Esophagus (tissue), 2 donors: ENCODE data around the gene TTC39B. TPM values are rescaled to one million over a fixed set of nuclear protein-coding genes. Genes with fewer than 3 reads are reported as not detected.

Source experiments
- H3K27ac ChIP-seq, 2 donors: one replicate each; pipeline ENCODE4 v1.5.1; 2013; ENCODE audit warnings: low read depth in 2 of 2, mild to moderate bottlenecking in 2 of 2, inconsistent platforms in 1 of 2, low read length in 1 of 2, moderate library complexity in 1 of 2
- H3K27me3 ChIP-seq, 2 donors: one replicate each; pipeline ENCODE4 v1.6.1; 2013; ENCODE audit warnings: low read length in 2 of 2, control low read depth in 1 of 2, mild to moderate bottlenecking in 1 of 2; ENCODE audit not compliant: insufficient read depth in 2 of 2, control insufficient read depth in 1 of 2
- H3K36me3 ChIP-seq, 2 donors: one replicate each; pipeline ENCODE4 v1.6.1; 2013; ENCODE audit warnings: low read length in 1 of 2; ENCODE audit not compliant: control insufficient read depth in 2 of 2, insufficient read depth in 2 of 2
- H3K4me1 ChIP-seq, 2 donors: one replicate each; pipeline ENCODE4 v1.6.1; 2013; ENCODE audit warnings: low read length in 1 of 2; ENCODE audit not compliant: control insufficient read depth in 2 of 2, insufficient read depth in 2 of 2
- H3K4me3 ChIP-seq, 2 donors: one replicate each; pipeline ENCODE4 v1.5.1; 2013; ENCODE audit warnings: low read length in 2 of 2, mild to moderate bottlenecking in 2 of 2, low read depth in 1 of 2, moderate library complexity in 1 of 2
- H3K9me3 ChIP-seq, 2 donors: one replicate each; pipeline ENCODE4 v1.6.1; 2013; ENCODE audit warnings: mild to moderate bottlenecking in 2 of 2, low read depth in 1 of 2, low read length in 1 of 2, moderate library complexity in 1 of 2; ENCODE audit not compliant: control insufficient read depth in 2 of 2, insufficient read depth in 1 of 2
- WGBS, 2 donors: extraction: QIAGEN DNeasy Blood & Tissue Kit; methylation state at CpG; one replicate each; pipeline ENCODE4 v1.1.7; 2013; 5-methylcytosine and 5-hydroxymethylcytosine counted together
- polyA plus RNA-seq, 2 donors: library from polyadenylated mRNA; stranded (reverse); fragments of 200-250 nt; gene quantifications; one replicate each; pipeline ENCODE4 v1.2.3, GENCODE V29; 2013
- donor health status: healthy with polysubstance abuse.
- donor health status: Bipolar disorder and iron deficiency.

TTC39B gene
- polyA plus RNA-seq, 2 donors = 9.9 to 10.7 TPM

DNA sequence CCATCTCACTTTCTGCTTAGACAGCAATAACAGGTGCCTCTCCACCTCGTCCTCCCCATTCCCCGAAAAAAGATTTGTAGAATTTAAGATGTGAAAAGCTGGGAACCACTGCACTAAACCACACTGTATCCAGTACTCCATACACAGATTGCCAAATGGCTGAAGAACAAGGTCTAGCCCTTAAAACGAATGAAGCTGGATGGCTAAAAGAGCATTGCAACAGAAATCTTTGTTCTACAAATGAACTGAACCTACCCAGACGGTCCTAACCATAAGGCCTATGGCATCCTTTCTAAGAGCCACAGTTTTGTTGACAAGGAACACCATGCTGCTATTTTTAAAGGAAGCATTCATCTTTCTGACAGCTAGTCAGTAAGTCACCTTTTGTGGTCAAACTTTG is 152.3 kb downstream of the TTC39B start:
- Histone ChIP-seq H3K4me3 (no peak overlapping the region), H3K4me1 (peaks cover 0 to 2% of the 10 kb centered on the region in 2 donors), H3K27me3 (no peaks in the 10 kb centered on the region), H3K9me3 (no peaks in the 10 kb centered on the region), H3K36me3 (no peaks in the 10 kb centered on the region), H3K27ac (no peak overlapping the region)
- WGBS, 2 donors = 64 to 77% methylated on average over 4 of the region's 4 CpGs

DNA sequence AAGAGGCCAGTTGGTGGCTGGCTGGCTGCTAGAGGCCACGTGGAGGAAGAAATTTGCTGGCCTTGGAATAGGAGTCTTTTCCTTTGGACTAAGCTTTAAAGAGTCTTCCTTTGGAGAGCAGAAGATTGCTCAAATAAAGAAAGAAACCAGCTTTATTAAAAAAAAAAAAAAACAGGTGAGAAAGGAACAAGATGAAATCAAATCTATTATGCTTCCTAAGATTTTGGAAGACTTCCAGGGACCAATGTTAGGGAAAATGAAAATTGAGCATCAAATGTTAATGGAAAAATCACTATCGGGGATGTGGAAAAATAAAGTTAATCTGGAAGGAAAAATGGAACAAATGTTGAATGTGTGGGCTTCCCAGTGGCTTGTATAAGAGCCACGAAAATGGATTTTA is 153.1 kb downstream of the TTC39B start:
- Histone ChIP-seq H3K4me1 (peaks cover 0 to 2% of the 10 kb centered on the region in 2 donors), H3K36me3 (no peaks in the 10 kb centered on the region), H3K9me3 (no peaks in the 10 kb centered on the region), H3K27me3 (no peaks in the 10 kb centered on the region), H3K27ac (no peak overlapping the region), H3K4me3 (no peak overlapping the region)
- 75 to 82% methylated on average over 3 of the region's 3 CpGs for WGBS, 2 donors

DNA sequence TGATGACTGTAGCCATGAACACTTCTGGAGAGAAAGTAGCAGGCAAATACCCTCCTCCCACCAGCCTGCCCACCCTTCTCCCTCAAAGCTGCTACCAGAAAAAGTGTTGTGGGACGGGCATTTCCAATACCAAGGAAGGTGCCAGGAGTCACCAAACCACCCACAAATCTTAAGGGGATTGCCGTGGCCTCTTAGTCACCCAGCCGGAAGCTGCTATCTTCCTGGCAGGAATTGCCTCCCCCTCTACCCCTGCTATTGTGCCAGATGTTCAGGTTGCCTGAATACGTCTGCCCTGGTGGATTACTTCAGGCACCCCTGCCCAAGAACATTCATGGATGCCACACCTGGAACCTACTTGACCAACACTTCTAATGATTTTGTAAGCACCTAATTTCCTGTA is 156.1 kb downstream of the TTC39B start:
- no peak overlapping the region for H3K27ac ChIP-seq
- no peaks in the 10 kb centered on the region for H3K27me3 ChIP-seq
- H3K4me3 ChIP-seq = no peak overlapping the region
- H3K36me3 ChIP-seq = no peaks in the 10 kb centered on the region
- H3K9me3 ChIP-seq = no peaks in the 10 kb centered on the region
- H3K4me1 ChIP-seq = peaks cover 0 to 2% of the 10 kb centered on the region in 2 donors
- 71 to 84% methylated on average over 4 of the region's 4 CpGs for WGBS, 2 donors

DNA sequence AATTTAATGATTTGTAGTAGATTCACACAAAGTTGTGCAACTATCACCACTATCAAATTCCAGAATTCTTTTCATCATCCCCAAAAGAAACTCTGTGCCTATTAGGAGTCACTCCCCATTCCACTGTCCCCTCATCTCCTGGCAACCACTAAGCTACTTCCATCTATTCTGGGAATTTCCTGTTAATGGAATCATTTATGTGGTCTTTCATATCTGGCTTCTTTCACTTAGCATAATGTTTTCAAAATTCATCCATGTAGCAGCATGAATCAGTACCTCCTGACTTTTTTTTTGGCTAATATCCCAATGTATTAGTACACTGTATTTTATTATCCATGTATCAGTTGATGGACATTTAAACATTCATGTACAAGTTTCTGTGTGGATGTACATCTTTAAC is 157.6 kb downstream of the TTC39B start:
- no peaks in the 10 kb centered on the region for H3K36me3 ChIP-seq
- no peak overlapping the region for H3K4me3 ChIP-seq
- peaks cover 0 to 2% of the 10 kb centered on the region in 2 donors for H3K4me1 ChIP-seq
- H3K9me3 ChIP-seq = no peaks in the 10 kb centered on the region
- no peak overlapping the region for H3K27ac ChIP-seq
- H3K27me3 ChIP-seq = no peaks in the 10 kb centered on the region

DNA sequence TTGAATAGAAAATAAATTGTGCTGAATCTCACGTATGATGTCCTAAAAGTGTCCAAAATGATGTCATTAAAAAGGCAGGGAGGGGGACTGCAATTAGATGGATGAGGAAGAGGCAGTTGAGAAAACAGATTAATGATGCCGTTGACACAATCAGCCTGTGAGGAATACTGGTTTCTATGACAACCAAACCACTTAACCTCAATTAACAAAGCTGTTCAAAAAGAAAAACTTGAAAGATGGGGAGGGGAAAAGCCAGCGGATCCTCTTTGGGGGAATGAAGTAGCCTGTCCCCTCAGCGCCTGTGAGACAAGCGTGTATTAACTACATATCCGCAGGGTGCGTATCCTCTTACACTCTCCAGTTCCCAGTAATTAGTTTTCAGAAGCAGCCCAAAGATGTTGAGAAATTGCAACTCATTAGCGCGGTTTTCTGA is 160.7 kb downstream of the TTC39B start:
- Histone ChIP-seq H3K4me1 (peaks cover 0 to 2% of the 10 kb centered on the region in 2 donors), H3K27me3 (no peaks in the 10 kb centered on the region), H3K36me3 (no peaks in the 10 kb centered on the region), H3K4me3 (no peak overlapping the region), H3K9me3 (no peaks in the 10 kb centered on the region), H3K27ac (no peak overlapping the region)
- 82 to 85% methylated on average over 9 of the region's 9 CpGs for WGBS, 2 donors

DNA sequence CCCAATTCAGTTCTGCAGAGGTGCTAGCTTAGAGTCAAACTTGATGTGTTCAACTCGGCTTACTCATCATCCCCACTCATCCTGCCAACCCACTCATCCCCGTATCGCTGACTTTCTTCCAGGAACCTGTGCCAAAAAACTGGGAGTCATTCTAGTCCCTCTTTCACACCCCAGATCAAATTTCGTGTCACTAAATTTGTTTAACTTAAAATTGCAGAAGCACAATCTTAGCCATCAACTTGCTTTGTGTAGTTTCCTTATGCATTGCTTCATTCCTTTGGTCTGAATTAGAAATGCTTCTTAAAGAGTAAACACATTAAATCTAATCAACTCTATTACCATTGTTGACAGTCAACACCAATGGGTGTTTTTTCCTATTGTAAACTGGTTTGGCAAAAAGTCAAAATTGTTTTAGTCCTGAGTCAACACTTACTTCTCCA is 162.4 kb downstream of the TTC39B start:
- no peaks in the 10 kb centered on the region for H3K9me3 ChIP-seq
- no peak overlapping the region for H3K27ac ChIP-seq
- H3K36me3 ChIP-seq = no peaks in the 10 kb centered on the region
- WGBS, 2 donors = 15 to 38% methylated on average over 4 of the region's 4 CpGs
- H3K4me1 ChIP-seq = no peaks in the 10 kb centered on the region
- no peaks in the 10 kb centered on the region for H3K27me3 ChIP-seq
- no peak overlapping the region for H3K4me3 ChIP-seq

DNA sequence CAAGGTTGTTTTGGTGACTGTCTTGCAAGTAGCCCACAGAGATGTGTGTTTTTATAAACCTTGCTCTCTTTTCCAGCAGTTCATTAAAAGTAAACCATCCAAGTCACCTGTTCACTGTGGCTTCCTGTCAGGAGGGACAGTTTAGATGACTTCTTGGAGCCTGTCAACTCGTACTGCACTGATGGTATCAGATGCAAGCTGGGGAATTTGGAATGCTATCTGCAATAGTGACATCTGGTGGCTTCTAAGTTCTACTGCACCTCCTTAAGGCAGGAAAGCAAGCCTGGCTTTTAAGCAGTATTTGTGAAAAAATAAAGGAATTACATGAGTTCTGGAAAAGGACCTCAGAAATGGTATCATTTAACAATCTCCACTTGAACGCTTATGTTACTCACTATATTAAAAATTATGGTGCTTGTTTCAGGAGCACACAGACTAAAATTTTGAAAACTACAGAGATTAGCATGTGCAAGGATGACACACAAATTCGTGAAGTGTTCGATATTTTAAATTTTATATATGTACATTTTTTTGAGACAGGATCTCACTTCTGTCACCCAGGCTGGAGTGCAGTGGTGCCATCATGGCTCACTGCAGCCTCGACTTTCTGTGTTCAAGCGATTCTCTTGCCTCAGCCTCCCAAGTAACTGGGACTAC is 164.0 kb downstream of the TTC39B start:
- no peaks in the 10 kb centered on the region for H3K27me3 ChIP-seq
- 56 to 68% methylated on average over 6 of the region's 6 CpGs for WGBS, 2 donors
- H3K36me3 ChIP-seq = no peaks in the 10 kb centered on the region
- H3K4me1 ChIP-seq = no peaks in the 10 kb centered on the region
- no peak overlapping the region for H3K4me3 ChIP-seq
- no peak overlapping the region for H3K27ac ChIP-seq
- no peaks in the 10 kb centered on the region for H3K9me3 ChIP-seq

DNA sequence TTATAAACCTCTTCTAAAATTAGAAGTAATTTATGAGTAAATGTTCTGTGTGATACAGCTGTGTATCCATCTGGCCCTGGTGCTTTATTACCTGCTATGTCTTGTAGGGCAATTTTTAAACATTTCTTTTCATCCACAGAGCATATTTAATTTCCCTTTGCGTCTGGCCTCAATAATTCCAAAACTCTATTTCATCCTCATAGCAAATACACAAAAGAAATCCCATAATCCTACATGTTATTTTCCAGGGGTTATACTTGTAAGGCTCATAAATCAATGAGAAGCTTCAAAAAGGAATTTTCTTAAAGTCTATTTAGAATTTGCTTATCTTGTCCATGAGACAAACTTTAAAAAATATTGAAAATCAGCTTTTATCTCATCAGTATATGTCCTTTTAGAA is 167.0 kb downstream of the TTC39B start:
- H3K4me1 ChIP-seq = no peaks in the 10 kb centered on the region
- H3K36me3 ChIP-seq = no peaks in the 10 kb centered on the region
- H3K27ac ChIP-seq = no peak overlapping the region
- 80 to 93% methylated on average over 1 of the region's 1 CpG for WGBS, 2 donors
- no peaks in the 10 kb centered on the region for H3K9me3 ChIP-seq
- no peaks in the 10 kb centered on the region for H3K27me3 ChIP-seq
- no peak overlapping the region for H3K4me3 ChIP-seq

DNA sequence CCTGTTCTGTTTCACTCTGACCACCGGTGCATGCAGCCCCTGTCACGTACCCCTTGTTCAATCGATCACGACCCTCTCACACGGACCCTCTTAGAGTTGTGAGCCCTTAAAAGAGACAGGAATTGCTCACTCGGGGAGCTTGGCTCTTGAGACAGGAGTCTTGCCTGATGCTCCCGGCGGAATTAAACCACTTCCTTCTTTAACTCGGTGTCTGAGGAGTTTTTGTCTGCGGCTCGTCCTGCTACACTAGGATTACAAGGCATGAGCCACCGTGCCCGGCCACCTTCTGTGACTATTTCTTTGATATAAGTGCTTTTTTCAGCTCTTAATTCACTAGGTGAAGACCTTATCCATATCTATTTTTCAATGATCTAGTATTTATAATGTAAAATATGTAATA is 167.5 kb downstream of the TTC39B start:
- 69 to 74% methylated on average over 13 of the region's 13 CpGs for WGBS, 2 donors
- H3K9me3 ChIP-seq = no peaks in the 10 kb centered on the region
- no peak overlapping the region for H3K4me3 ChIP-seq
- no peaks in the 10 kb centered on the region for H3K36me3 ChIP-seq
- H3K4me1 ChIP-seq = no peaks in the 10 kb centered on the region
- no peak overlapping the region for H3K27ac ChIP-seq
- H3K27me3 ChIP-seq = no peaks in the 10 kb centered on the region

DNA sequence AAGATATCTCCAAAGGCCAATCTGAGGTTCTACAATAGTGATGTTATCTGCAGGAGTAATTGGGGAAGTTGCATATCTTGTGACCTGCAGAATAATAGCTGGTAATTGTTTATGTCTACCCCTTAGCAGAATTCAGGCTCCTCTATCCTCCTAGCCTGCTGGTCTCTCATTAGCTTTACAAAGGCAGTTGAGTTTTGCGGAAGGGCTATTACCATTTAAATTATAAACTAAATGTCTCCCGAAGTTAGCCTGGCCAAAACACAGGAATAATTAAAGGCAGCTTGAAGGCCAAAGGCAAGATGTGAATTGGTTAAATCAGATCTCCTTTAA is 168.7 kb downstream of the TTC39B start:
- Histone ChIP-seq H3K27me3 (no peaks in the 10 kb centered on the region), H3K4me1 (no peaks in the 10 kb centered on the region), H3K4me3 (no peak overlapping the region), H3K9me3 (no peaks in the 10 kb centered on the region), H3K27ac (no peak overlapping the region), H3K36me3 (no peaks in the 10 kb centered on the region)
- 81 to 85% methylated on average over 2 of the region's 2 CpGs for WGBS, 2 donors
